ENCODE measurements around the gene WASF1.
A peak's percentile ranks its signal among the peaks of the same experiment; 100 is the strongest.
"Not testable (repeated sequence)": the region's sequence is repeated elsewhere in the genome, so short reads cannot be mapped to it uniquely, and the experiment has no call there.

The WASF1 gene

GRCh38 chr6:110173506-110174132 is 5.9 kb downstream of the WASF1 start:
- no peak for DNase-seq (ENCODE audit: low spot score)

GRCh38 chr6:110170081-110170480 is 9.4 kb downstream of the WASF1 start:
- no peak for DNase-seq (ENCODE audit: low spot score)

GRCh38 chr6:110158479-110158878 is 21.0 kb downstream of the WASF1 start:
- DNase-seq (ENCODE audit: low spot score): no peak

- DNase-seq (ENCODE audit: low spot score): no peak
Measured at GRCh38 chr6:110147870-110148269, 31.6 kb downstream of the WASF1 start.

- no peak for DNase-seq (ENCODE audit: low spot score)
Measured at GRCh38 chr6:110140650-110141049, 38.8 kb downstream of the WASF1 start.

- no peak for DNase-seq (ENCODE audit: low spot score)
Measured at GRCh38 chr6:110139052-110139451, 40.4 kb downstream of the WASF1 start.

GRCh38 chr6:110137924-110138887 is 41.3 kb downstream of the WASF1 start:
- DNase-seq (ENCODE audit: low spot score): no peak

- no peak for DNase-seq (ENCODE audit: low spot score)
Measured at GRCh38 chr6:110130362-110130761, 49.1 kb downstream of the WASF1 start.

GRCh38 chr6:110128418-110128817 is 51.1 kb downstream of the WASF1 start:
- no peak for DNase-seq (ENCODE audit: low spot score)

GRCh38 chr6:110125361-110125760 is 54.1 kb downstream of the WASF1 start:
- no peak for DNase-seq (ENCODE audit: low spot score)

- not testable (repeated sequence) for DNase-seq (ENCODE audit: low spot score)
Measured at GRCh38 chr6:110121655-110122054, 57.8 kb downstream of the WASF1 start.

GRCh38 chr6:110116258-110116657 is 63.2 kb downstream of the WASF1 start:
- DNase-seq (ENCODE audit: low spot score): no peak

GRCh38 chr6:110114004-110114403 is 65.5 kb downstream of the WASF1 start:
- no peak for DNase-seq (ENCODE audit: low spot score)

GRCh38 chr6:110105296-110105695 is 74.2 kb downstream of the WASF1 start:
- DNase-seq (ENCODE audit: low spot score): peak; percentile 74

- no peak for DNase-seq (ENCODE audit: low spot score)
Measured at GRCh38 chr6:110103260-110103659, 76.2 kb downstream of the WASF1 start.

GRCh38 chr6:110102411-110102810 is 77.1 kb downstream of the WASF1 start:
- no peak for DNase-seq (ENCODE audit: low spot score)

- DNase-seq (ENCODE audit: low spot score): no peak
Measured at GRCh38 chr6:110101885-110102284, 77.6 kb downstream of the WASF1 start.

- DNase-seq (ENCODE audit: low spot score): no peak
Measured at GRCh38 chr6:110098511-110099116, 80.9 kb downstream of the WASF1 start.

- no peak for DNase-seq (ENCODE audit: low spot score)
Measured at GRCh38 chr6:110097443-110097842, 82.0 kb downstream of the WASF1 start.

- no peak for DNase-seq (ENCODE audit: low spot score)
Measured at GRCh38 chr6:110095935-110096334, 83.5 kb downstream of the WASF1 start.

GRCh38 chr6:110095101-110095500 is 84.4 kb downstream of the WASF1 start:
- DNase-seq (ENCODE audit: low spot score): no peak

- DNase-seq (ENCODE audit: low spot score): no peak
Measured at GRCh38 chr6:110093981-110094380, 85.5 kb downstream of the WASF1 start.

- DNase-seq (ENCODE audit: low spot score): no peak
Measured at GRCh38 chr6:110090876-110091275, 88.6 kb downstream of the WASF1 start.
